ENCODE results near the gene DNAH2. TPM values are rescaled to one million over a fixed set of nuclear protein-coding genes. Genes with fewer than 3 reads are reported as not detected.

DNAH2 gene
- total RNA-seq, 1 experiment from 2014 or later = 0.15 TPM

DNA sequence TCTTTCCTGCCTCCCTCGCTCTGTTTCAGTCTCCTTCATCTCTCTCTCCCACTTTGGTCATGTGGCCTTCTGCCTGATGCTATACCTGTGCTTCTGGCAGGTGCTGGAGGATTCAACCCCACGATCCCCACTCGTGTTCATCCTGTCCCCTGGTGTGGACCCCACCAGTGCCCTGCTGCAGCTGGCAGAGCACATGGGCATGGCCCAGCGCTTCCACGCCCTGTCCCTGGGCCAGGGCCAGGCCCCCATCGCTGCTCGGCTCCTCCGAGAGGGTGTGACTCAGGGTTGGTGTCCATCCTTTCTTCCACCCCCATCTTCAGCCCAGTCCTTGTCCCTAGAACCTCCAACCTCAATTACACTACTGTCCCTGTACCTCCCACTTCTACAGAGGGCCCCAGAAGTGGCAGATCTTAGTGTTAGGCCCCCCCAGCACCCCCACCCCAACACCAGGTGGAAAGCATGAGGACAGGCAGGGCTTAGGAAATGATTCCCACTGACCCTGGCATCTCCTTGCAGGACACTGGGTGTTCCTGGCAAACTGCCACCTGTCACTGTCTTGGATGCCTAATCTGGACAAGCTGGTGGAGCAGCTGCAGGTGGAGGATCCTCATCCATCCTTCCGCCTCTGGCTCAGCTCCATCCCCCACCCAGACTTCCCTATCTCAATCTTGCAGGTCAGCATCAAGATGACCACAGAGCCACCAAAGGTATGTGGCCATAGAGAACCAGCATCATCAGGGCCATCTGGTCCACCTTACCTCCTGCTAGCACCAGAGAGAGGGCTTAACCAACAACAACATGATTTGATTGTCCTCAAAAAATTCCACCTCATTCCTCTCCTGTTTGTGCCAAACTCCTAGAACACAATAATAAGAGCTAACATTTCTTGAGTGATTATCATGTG is 106.7 kb downstream of the DNAH2 start:
- no peaks in the 10 kb centered on the region for H3K9me3 Mint-ChIP-seq
- Histone ChIP-seq H3K27me3 (ENCODE audit: insufficient read depth, low read length) (no peaks in the 10 kb centered on the region; the same call in 1 of the 2 replicates), H2BK120ac (ENCODE audit: low read depth, low read length, poor library complexity, severe bottlenecking) (no peak overlapping the region), H2AFZ (ENCODE audit: low read length) (no peak overlapping the region), H2AK5ac (ENCODE audit: insufficient read length, low read length) (no peak overlapping the region), H2BK12ac (ENCODE audit: insufficient read length, low read depth, low read length) (no peak overlapping the region), H3K79me1 (ENCODE audit: insufficient read depth, low read depth, low read length, poor library complexity, severe bottlenecking) (no peaks in the 10 kb centered on the region), H3K4me1 (ENCODE audit: insufficient read depth, low read length) (no peaks in the 10 kb centered on the region), H4K20me1 (ENCODE audit: control insufficient read depth, insufficient read depth, insufficient read length) (no peaks in the 10 kb centered on the region), H3K9ac (ENCODE audit: extremely low read depth, insufficient read length, low read length) (no peak overlapping the region), H4K5ac (ENCODE audit: insufficient read length, low read depth, low read length) (no peak overlapping the region), H3K18ac (ENCODE audit: insufficient read length, low read depth, low read length) (no peak overlapping the region), H3K4me2 (ENCODE audit: insufficient read depth, insufficient read length, low read length) (no peak overlapping the region), H2BK5ac (ENCODE audit: insufficient read length, low read length) (no peak overlapping the region), H2BK20ac (ENCODE audit: low read depth, low read length, poor library complexity, severe bottlenecking) (no peak overlapping the region), H3K23ac (ENCODE audit: insufficient read length, low read depth, low read length) (no peak overlapping the region), H3K27ac (ENCODE audit: insufficient read length, low read depth, low read length) (no peak overlapping the region), H4K8ac (replicated peaks; ENCODE audit: insufficient read length, low read depth, low read length) (no peak overlapping the region), H3K79me2 (ENCODE audit: insufficient read depth, low read length) (no peaks in the 10 kb centered on the region), H3K14ac (ENCODE audit: insufficient read depth, low read length) (no peak overlapping the region), H2BK15ac (ENCODE audit: low read depth, low read length) (no peak overlapping the region), H3K56ac (ENCODE audit: insufficient read length, low read depth, low read length) (no peak overlapping the region), H3T11ph (ENCODE audit: low read length) (no peak overlapping the region), H3K23me2 (ENCODE audit: insufficient read length, low read depth, low read length, poor library complexity, severe bottlenecking) (no peaks in the 10 kb centered on the region), H3K4ac (ENCODE audit: low read depth, low read length) (no peak overlapping the region), H3K9me3 (ENCODE audit: control insufficient read depth, low read depth, low read length) (no peaks in the 10 kb centered on the region), H4K91ac (ENCODE audit: insufficient read length, low read depth, low read length) (no peak overlapping the region)
- no peak overlapping the region for H3K4me3 Mint-ChIP-seq
- H3K27ac Mint-ChIP-seq = no peak overlapping the region
- no peaks in the 10 kb centered on the region for H3K36me3 Mint-ChIP-seq (ENCODE audit: insufficient read depth in 1 of 3, low read depth in 3 of 3)
- peaks cover 8 to 18% of the 10 kb centered on the region in 2 experiments for H3K4me1 Mint-ChIP-seq
- peaks cover 65% of the 10 kb centered on the region for H3K27me3 Mint-ChIP-seq (ENCODE audit: low read depth)
- TF ChIP-seq, protein P1, sequence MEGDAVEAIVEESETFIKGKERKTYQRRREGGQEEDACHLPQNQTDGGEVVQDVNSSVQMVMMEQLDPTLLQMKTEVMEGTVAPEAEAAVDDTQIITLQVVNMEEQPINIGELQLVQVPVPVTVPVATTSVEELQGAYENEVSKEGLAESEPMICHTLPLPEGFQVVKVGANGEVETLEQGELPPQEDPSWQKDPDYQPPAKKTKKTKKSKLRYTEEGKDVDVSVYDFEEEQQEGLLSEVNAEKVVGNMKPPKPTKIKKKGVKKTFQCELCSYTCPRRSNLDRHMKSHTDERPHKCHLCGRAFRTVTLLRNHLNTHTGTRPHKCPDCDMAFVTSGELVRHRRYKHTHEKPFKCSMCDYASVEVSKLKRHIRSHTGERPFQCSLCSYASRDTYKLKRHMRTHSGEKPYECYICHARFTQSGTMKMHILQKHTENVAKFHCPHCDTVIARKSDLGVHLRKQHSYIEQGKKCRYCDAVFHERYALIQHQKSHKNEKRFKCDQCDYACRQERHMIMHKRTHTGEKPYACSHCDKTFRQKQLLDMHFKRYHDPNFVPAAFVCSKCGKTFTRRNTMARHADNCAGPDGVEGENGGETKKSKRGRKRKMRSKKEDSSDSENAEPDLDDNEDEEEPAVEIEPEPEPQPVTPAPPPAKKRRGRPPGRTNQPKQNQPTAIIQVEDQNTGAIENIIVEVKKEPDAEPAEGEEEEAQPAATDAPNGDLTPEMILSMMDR (conservative IDR thresholded peaks at IDR 0.05) = no peak
- no peak for DNase-seq
- no CpG with 5 or more reads among the region's 9 CpGs for WGBS (ENCODE audit: extremely low coverage, insufficient read length, low lambda C conversion rate)
